ENCODE data around the gene DNM3.

DNA sequence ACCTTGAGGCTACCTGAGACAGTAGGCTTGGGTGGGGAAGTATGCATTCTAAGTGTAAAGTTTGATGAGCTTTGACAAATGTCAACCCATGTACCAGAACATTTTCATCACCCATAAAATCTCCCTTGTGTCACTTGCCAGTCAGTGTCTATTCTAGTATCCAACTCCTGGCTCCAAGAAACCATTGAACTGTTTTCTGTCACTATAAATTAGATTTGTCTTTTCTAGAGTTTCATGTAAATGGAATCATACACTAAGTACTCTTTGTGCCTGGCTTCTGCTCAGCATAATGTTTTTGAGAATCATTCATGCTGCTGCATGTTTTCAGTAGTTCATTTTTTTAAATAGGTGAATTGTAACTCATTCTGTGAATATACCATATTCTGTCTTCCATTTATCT is 165.4 kb downstream of the DNM3 start:
- TF ChIP-seq CTCF (optimal IDR thresholded peaks at IDR 0.05 in 1 of 3, IDR thresholded peaks at IDR 0.05 in 1 of 3, conservative IDR thresholded peaks at IDR 0.05 in 1 of 3; ENCODE audit: extremely low read depth in 1 of 3, insufficient read depth in 2 of 3, low read length in 3 of 3) = no peak
- TF ChIP-seq EZH2 (IDR thresholded peaks at IDR 0.05; ENCODE audit: low read length) = no peak
